AG09309 (cell line): ENCODE results near the gene EPHX1.

Experiments used
- DNase-seq: peaks from one replicate; pipeline ENCODE4 v3.0.0-alpha.2; 2010; ENCODE audit warnings: low read depth
- H3K4me3 ChIP-seq: 2 replicates; pipeline ENCODE4 v1.5.1; 2011; ENCODE audit warnings: mild to moderate bottlenecking, low read depth, low read length, moderate library complexity; ENCODE audit not compliant: control insufficient read depth
- TF ChIP-seq, protein P1 (sequence below): IDR thresholded peaks from 2 replicates; pipeline ENCODE4 v1.5.1; 2011; ENCODE audit warnings: mild to moderate bottlenecking, low read depth, low read length, inconsistent platforms; ENCODE audit not compliant: insufficient read depth, control insufficient read depth; ENCODE audit errors: missing control alignments

EPHX1 gene

DNA sequence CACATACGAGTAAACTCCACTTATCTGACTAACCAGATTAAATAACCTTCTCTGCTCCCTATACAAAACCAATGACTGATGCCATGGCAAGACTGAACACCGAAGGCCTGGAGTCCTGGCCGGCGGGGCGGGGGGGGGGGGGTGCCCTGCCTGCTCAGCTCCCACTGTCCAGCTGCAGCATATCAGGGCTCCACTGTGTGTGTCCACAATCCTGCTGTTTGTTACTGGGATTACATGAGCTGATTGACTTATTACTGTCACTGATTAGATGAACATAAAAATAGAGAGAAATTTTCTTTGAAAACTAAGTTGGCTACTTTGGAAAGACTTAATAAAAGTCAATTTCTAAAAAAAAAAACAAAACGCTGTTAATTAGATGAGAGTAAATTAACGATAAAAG lies 47.3 kb downstream of the EPHX1 start:
- no peak overlapping the region for H3K4me3 ChIP-seq
- DNase-seq = no peak
- TF ChIP-seq, protein P1, sequence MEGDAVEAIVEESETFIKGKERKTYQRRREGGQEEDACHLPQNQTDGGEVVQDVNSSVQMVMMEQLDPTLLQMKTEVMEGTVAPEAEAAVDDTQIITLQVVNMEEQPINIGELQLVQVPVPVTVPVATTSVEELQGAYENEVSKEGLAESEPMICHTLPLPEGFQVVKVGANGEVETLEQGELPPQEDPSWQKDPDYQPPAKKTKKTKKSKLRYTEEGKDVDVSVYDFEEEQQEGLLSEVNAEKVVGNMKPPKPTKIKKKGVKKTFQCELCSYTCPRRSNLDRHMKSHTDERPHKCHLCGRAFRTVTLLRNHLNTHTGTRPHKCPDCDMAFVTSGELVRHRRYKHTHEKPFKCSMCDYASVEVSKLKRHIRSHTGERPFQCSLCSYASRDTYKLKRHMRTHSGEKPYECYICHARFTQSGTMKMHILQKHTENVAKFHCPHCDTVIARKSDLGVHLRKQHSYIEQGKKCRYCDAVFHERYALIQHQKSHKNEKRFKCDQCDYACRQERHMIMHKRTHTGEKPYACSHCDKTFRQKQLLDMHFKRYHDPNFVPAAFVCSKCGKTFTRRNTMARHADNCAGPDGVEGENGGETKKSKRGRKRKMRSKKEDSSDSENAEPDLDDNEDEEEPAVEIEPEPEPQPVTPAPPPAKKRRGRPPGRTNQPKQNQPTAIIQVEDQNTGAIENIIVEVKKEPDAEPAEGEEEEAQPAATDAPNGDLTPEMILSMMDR = no peak

DNA sequence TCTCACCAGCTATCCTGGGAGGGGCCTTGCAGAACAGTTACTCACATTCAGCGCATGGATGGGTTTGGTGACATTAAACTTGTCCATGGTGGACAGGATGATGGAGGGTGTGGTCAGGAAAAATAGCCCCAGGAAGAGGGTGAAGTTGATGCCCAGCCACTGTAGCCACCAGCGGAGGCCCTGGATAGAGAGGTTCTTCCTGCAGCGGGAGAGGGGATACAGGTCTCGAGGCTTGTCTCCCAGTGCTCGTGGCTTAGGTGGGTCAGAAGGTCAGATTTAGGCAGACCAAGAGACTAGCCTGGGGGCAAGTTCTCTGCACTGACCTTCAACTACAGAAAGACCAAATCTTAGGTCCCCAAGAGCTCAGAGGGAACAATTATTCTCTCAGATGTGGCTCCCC lies 49.2 kb downstream of the EPHX1 start:
- DNase-seq = no peak
- TF ChIP-seq, protein P1 = no peak
- H3K4me3 ChIP-seq = no peak overlapping the region

DNA sequence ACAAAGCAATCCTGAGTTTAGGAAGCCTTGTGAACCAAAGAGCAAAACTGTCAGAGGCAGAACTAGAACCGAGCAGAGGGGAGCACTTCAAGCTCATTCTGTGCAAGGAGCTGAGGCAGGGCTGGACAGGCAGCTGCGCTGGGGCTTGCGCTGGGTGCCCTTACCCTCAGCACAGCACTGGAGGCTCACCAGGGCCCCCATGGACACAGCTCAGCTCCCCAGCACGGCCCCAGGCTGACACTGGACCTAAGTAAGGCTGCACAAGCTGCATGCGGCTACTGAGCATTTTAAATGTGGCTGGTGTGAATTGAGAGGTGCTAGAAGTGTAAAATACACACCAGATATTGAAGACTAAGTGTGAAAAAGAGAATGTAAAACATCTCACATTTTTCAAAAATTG lies 50.2 kb downstream of the EPHX1 start:
- TF ChIP-seq, protein P1 = no peak
- H3K4me3 ChIP-seq = no peak overlapping the region
- no peak for DNase-seq

DNA sequence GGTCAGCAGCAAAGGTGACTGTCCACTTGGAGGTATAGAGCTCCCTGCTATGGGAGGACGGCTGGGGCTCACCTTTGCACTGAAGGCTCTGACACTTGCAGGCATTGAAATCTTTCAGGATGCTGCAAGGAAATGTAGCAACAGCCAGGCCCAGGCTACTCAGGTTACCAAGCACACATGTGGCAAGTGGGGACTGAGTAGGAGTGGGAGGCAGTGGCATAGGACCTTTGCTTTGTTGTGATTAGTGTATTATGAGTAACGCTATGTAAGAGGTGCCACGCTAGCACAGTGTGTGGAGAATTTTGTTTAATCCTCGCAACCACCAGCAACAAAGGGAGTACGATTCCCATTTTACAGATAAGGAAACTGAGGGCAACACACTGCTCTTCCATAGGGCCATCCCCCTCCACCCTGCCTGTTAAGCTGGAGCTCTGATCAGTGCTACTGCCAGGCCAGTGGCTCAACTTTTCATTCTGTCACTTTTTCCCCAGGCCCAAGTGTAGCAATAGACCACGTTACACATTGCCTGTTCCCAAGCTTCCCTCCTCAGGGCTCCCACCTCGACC lies 51.0 kb downstream of the EPHX1 start:
- TF ChIP-seq, protein P1 = no peak
- H3K4me3 ChIP-seq = no peak overlapping the region
- no peak for DNase-seq

DNA sequence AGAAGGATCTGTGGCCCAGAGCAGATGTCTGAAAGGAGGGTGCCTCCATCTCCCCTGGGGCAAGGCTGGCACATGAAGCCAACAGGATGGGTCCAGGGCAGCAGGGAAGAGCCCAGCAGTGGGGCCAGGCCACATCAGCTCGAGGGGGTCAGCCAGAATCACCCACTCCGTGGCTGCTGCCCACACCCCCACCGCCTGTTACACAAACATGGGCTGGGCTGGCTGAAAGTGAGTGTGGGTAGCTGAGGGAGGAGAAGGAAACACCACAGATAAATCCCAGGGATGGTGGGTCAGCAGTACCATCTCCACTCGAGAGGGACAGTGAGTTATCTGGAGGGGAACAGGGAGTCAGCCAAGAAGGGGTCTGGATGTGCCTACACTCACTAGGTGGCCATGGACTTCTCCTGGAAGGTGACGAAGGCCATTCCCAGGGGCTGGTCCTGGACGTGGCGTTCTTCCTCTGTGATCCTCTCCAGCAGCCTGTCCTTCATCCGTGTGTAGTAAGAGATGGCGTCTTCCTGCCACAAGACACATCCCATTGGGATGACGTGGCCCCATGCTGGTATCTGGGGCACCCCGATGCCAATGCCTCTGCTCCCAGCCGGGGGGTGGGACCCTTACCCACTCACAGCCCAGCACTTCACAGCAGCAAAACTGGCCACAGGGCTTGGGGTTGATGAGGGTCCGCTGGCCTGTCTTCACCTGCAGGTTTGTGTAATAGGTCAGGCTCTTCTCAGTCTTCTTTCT lies 52.1 kb downstream of the EPHX1 start:
- TF ChIP-seq, protein P1 = no peak
- H3K4me3 ChIP-seq = no peak overlapping the region
- no peak for DNase-seq

DNA sequence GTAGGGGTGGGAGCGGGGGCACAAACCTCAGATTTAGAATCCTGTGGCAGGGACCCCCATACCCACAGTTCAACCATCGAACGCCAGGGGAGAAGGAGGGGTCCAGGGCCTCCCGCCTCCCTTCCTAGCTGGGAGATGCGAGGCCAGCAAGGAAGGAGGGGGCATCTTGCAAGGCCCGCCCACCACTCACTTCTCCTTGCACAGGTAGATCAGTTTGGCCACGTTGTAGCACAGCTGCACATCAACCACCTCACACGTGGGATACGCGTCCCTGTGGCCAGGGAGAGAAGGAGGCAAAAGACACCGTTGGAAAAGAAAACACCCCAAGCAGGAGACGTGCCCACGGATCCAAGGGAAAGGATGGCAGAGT lies 52.6 kb downstream of the EPHX1 start:
- DNase-seq = no peak
- TF ChIP-seq, protein P1 = no peak
- H3K4me3 ChIP-seq = no peak overlapping the region
